ENCODE results near the gene OR1F1. TPM values are rescaled to one million over a fixed set of nuclear protein-coding genes. Genes with fewer than 3 reads are reported as not detected.

Gene OR1F1
- total and polyA plus RNA-seq, 2 experiments from 2014 or later = 0.38 TPM; not detected in 1

GRCh38 chr16:3141781-3142311, 46.2 kb upstream of the OR1F1 start:
- Mint-ChIP-seq H3K36me3 (ENCODE audit: low read depth) (peaks cover 6% of the 10 kb centered on the region), H3K27ac (no peak overlapping the region), H3K27me3 (ENCODE audit: insufficient read depth, low read depth, poor library complexity) (peaks cover 15% of the 10 kb centered on the region), H3K4me3 (no peak overlapping the region), H3K9me3 (peaks cover 3% of the 10 kb centered on the region; the same call in 2 of the 3 replicates), H3K4me1 (peaks cover 3% of the 10 kb centered on the region; the same call in 1 of the 3 replicates)
- DNase-seq (ENCODE audit: low spot score) = no peak
- Histone ChIP-seq H3K9me2 (ENCODE audit: insufficient read depth) (no peaks in the 10 kb centered on the region), H3F3A (replicated peaks; ENCODE audit: low read depth) (0 out of 2 replicates have a peak, but pooled peaks cover 5% of the 10 kb centered on the region), H2AFZ (no peak overlapping the region), H3K79me2 (replicated peaks; ENCODE audit: insufficient read depth) (no peaks in the 10 kb centered on the region), H3K4me3 (no peak overlapping the region), H3K4me2 (no peak overlapping the region), H4K20me1 (replicated peaks; ENCODE audit: insufficient read depth) (no peaks in the 10 kb centered on the region), H3K27me3 (ENCODE audit: insufficient read depth) (no peaks in the 10 kb centered on the region), H3K4me1 (ENCODE audit: insufficient read depth) (no peaks in the 10 kb centered on the region), H3K27ac (ENCODE audit: low read depth) (no peak overlapping the region), H3K36me3 (ENCODE audit: insufficient read depth) (no peaks in the 10 kb centered on the region; the same call in 1 of the 2 replicates)
- no peak for TF ChIP-seq JUNB (IDR thresholded peaks at IDR 0.05; ENCODE audit: unreplicated experiment)
- TF ChIP-seq CTCF (conservative IDR thresholded peaks at IDR 0.05; ENCODE audit: low read depth in 2 of 2) = no peak
- no peak for TF ChIP-seq ZNF331 (CRISPR knock-in tag; IDR thresholded peaks at IDR 0.05; ENCODE audit: low read depth)
- no peak for TF ChIP-seq ZNF462 (CRISPR knock-in tag; IDR thresholded peaks at IDR 0.05)
- TF ChIP-seq NANOG (IDR thresholded peaks at IDR 0.05; ENCODE audit: borderline replicate concordance) = no peak
- no peak for TF ChIP-seq CREB1 (CRISPR knock-in tag; IDR thresholded peaks at IDR 0.05; ENCODE audit: low read depth)
- TF ChIP-seq EZH2 (IDR thresholded peaks at IDR 0.05; ENCODE audit: low read depth, unreplicated experiment) = no peak
- TF ChIP-seq STAT1 (IDR thresholded peaks at IDR 0.05; ENCODE audit: unreplicated experiment) = no peak
- TF ChIP-seq POLR2AphosphoS5 (IDR thresholded peaks at IDR 0.05; ENCODE audit: low read depth) = no peak
- TF ChIP-seq ETS1 (IDR thresholded peaks at IDR 0.05) = no peak
- TF ChIP-seq EZH2phosphoT487 (IDR thresholded peaks at IDR 0.05; ENCODE audit: unreplicated experiment) = no peak
- TF ChIP-seq REST (IDR thresholded peaks at IDR 0.05; ENCODE audit: unreplicated experiment) = no peak
- TF ChIP-seq ZNF114 (CRISPR knock-in tag; IDR thresholded peaks at IDR 0.05) = no peak
- ATAC-seq = no peak
